ENCODE data around the gene LENEP.

LENEP gene, protein sequence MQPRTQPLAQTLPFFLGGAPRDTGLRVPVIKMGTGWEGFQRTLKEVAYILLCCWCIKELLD

DNA sequence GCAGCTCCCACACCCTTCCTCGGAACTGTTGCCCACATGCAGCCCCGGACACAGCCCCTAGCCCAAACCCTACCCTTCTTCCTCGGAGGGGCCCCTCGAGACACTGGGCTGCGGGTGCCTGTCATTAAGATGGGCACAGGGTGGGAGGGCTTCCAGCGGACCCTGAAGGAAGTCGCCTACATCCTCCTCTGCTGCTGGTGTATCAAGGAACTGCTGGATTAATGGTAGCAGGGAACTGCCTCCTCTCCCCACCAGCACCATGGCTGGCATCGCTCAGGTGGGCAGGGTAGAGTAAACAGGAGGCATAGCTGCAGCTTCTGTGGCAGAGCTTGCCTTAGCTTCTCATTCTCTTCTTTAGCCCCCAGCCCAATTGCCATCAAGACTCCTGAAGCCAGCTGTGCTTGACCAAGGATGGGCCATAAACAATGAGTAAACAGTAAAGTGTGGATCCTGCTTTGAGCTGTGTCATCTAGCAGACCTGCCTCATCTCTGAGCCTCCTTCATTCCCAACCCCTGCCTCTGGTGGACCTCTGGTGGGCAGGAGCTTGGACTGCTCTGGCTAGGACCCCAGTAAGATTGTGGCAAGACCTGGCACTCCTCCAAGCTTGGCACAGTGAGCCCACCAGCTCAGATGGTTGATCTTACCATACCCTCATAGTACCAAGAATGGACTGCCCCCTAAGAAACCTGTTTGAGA lies at the start of gene LENEP:
TSS of gene LENEP (plus strand) at position 15 of the 697 bp plus-strand sequence. CDS start at position 37, 22 bp downstream.
- FAIRE-seq (no peak), DNase-seq (ENCODE audit: insufficient read length, low spot score) (no peak)
- TF ChIP-seq POLR2A (IDR thresholded peaks at IDR 0.05; ENCODE audit: low read depth, low read length), result no peak

DNA sequence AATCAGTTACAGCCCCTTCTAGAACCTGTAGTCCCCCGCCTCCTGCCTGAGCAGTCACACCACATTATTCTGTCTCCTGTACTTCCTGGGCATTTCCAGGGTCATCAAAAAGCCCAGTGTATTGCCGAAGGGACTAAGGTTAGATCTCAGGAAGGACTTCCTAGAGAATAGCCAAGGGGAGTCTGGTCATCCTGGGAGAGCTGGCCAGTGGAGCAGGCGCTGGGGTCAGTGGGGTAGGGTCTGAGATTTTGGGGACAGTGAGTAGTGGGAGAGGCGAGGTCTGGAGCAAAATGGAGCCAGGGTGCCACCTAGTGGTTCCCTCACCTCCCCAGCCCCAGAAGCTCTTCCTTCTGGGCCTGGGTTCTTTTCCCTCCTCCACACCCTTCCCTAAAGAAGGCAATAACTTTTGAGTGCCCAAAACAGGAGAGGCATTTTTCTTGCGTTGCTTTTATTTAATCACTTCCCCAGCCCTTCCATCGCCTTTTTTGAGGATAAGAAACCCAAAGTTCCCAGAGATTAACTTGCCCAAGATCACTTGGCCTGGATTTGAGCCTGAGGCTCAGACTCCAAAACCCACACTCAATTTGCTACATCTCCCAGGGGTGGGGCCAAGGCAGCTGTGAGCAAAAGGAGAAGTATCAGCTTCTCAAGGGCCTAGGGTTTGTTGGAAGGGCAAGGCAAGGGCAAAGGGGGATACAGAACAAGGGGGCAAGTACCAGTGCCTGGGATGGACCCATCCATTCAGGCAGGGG lies 49.6 kb upstream of the LENEP start:
- FAIRE-seq, result no peak
- TF ChIP-seq POLR2A (IDR thresholded peaks at IDR 0.05; ENCODE audit: low read depth, low read length), result no peak
- no peak for DNase-seq (ENCODE audit: insufficient read length, low spot score)

DNA sequence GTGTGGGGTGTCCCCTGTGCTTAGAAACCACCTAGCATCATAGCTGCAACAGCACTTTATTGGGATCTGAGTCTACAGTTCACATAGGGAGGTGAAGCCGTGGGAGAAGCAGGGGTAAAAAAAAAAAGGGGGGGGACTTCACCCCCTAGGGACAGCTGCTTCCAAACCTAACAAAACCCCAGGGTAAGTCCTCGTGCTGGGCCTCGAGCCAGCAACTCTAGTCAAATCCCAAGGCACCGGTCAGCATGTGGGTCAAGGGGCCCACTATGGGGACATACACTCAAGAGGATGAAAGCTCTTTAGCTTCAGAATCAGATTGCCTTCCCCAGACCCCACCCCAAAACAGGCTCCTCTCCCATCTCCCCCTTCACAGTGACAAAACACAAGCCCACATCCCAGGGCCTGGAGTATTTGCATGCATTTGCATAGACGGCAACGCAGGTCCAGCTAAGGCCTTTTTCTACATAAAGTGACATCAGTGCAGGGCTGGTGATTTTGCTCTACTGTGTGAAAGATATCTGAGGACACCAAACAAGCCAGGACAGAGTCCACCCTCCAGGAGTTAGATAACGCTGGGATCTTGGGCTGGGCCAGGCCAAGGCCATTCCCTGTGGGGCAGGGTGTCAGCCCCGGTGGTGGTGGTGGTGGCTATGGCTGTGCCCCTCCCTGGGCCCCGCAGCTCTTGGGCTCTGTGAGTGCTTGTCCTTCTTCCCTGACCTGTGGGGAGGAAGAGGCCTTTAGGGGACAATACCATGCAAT lies 48.8 kb upstream of the LENEP start:
- TF ChIP-seq POLR2A (IDR thresholded peaks at IDR 0.05; ENCODE audit: low read depth, low read length), result no peak
- no peak for FAIRE-seq
- DNase-seq (ENCODE audit: insufficient read length, low spot score), result no peak

DNA sequence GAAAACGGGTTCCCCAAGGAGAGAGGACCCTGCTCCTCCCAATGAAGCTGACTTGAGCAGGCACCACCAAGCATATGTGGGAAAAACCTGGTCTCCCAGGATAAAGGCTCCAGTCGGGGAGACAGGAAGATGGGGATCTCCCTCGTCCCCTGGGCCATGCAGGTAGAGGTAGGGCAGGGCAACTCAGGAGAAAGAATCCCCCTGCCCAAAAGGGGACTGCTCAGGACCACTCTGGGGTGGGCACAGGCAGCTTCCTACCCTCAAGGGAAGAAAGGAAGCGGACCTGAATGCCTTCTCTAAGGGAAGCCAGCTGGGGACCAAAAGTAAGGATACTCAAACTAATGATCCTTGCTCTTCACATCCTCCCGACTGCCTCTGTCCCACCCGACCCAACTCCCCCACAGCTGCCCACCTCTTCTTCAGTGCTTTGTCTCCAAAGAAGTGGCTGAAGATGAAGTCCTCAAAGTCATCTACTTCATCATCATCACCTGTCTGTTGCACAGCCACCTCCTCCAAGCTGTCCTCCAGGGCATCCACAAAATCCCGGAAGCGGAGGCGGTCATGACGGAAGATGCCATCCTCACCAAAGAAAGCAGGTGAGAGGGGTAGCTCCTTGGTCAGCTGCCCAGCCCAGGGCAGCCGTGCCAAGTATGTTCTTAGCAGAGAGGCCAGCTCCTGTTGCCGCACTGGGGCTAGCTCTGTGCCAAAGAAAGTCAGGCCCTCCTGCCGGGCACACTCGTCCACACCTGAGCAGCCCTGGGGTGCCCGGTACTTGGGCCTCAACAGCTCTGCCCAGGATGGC lies 48.0 kb upstream of the LENEP start:
- TF ChIP-seq POLR2A (IDR thresholded peaks at IDR 0.05; ENCODE audit: low read depth, low read length), result no peak
- FAIRE-seq (no peak), DNase-seq (ENCODE audit: insufficient read length, low spot score) (no peak)

DNA sequence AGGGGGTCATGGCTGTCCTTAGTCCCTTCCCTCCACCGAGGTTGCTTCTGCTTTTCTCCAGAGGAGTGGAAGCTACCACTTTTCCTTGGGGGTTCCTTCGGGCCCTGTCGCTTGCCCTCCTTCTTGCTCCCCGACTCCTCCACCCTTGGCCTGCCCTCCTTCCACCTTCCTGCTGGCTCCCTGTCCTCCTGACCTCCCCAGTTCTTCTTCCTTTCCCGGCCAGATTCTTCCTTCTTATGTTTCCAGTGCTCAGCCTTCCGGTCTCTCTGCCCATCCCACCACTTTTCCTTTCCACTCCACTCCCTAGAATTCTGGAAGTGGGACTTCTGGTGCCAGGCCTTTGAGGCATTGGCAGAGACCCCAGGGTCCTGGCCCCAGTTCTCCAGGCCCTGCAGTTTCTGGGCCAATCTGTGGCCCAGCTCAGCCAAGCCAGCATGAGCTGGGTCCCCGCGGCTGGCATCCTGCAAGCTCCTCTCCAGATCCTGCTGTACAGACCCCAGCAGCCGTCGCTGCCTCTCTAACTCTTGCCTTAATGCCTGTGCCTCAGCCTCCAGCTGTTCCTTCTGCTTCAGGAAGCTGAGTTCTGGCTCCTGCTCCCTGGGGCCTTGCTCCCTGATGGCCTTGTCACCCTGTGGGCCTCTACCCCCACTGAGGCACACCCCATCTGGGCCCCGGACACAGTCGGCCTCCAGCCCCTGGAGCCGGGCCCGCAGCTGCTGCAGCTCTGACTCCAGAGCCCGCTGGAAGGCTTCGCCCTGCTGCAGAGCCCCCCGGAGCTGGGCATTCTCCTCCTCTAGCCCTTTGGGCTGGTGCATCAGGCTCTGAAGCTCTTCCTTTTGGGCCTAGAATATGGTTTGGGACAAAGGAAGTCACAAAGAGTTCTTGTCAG lies 47.2 kb upstream of the LENEP start:
- TF ChIP-seq POLR2A (IDR thresholded peaks at IDR 0.05; ENCODE audit: low read depth, low read length), result no peak
- DNase-seq (ENCODE audit: insufficient read length, low spot score) (no peak), FAIRE-seq (no peak)

DNA sequence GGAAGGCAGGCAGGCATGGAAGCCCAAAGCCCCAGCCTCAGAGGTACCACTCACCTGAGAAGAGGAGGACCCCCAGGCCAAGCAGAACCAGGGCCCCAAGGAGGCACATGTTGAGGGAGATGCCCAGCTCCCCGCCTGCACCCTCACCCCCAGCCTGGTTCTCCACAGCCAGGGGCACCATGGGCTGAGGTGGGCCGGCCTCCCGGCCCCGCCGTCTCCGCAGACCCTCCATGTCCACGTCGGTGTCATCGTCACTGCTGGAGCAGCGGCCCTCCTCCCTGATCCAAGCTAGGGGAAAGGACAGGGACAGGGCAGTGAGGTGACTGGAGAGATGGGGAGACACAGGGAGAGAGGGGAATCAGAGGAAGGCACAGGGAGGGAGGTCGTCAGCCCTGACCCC lies 45.3 kb upstream of the LENEP start:
- FAIRE-seq (no peak), DNase-seq (ENCODE audit: insufficient read length, low spot score) (no peak)
- TF ChIP-seq POLR2A (IDR thresholded peaks at IDR 0.05; ENCODE audit: low read depth, low read length), result no peak

DNA sequence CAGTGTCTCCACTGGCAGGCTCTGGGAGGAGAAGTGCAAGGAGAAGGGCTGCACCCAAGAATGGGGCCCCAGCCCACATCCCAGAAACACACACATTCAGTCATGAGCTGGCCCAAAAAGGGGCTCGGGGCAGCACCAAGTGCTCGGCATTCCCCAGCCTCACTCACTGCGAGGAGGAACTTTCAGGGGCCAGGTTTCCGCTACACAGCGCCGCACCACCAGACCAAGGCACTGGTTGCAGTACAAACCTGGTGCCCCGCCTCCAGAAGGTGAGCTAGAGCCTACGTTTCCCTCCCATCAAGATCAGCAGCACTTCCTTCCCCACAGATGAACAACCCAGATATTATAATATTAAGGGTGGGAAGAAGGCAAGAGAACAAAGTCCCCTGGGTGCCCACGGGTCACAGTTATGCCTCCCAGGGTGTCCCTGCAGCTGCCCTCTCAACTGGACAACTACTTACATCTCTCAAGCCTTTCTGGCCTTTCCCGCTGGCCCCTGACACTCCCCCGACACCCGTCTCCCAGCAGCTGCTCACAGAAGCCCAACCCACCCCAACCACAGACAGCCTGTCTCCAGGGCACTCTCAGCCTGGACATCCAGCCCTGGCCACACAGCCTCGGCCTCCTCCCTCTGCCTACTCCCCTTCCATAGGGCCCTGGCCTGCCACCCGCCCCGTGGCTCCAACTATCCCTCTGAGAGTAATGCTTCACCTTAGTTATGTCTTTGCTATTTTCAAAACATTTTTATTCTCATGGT lies 41.3 kb upstream of the LENEP start:
- TF ChIP-seq POLR2A (IDR thresholded peaks at IDR 0.05; ENCODE audit: low read depth, low read length), result no peak
- DNase-seq (ENCODE audit: insufficient read length, low spot score) (no peak), FAIRE-seq (no peak)

DNA sequence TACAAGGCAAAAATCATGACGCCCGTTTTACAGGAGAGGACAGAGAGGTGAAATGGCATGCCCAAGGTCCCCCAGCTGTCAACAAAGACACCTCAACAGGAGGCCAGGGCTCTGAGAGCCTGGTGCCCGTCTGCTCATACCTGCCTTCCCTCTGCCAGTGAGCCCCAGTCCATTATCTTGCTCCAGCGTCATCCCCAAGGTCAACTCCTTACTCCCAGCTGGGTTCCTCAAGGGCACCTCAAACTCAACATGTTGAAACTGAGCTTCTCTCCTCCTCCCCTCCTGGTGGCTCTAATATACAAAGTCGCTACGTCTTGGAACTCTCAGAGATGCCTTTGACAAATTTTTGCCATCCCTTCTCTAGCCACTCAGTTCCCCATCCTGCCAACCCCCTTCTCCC lies 40.7 kb upstream of the LENEP start:
- no peak for DNase-seq (ENCODE audit: insufficient read length, low spot score)
- FAIRE-seq, result no peak
- no peak for TF ChIP-seq POLR2A (IDR thresholded peaks at IDR 0.05; ENCODE audit: low read depth, low read length)

DNA sequence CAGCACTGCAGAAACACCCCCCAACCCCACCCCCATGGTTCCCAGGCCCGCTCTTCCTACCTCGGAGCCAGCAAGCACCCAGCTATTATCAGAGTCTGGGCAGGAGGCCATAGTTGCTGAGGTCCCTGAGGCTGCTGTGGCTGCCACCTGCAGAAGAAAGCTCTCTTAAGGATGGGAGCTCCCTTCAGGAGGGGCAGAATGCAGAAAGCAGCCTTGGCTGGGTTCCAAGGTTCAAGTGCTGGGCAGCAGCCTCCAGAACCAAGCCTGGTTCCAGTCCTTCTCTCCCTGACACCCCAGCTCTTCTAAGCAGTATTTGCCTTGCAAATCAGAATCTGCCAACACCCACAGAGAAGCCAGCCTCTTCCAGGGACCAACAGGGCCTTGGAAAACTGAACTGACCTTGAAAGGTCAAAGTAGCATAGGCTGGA lies 39.8 kb upstream of the LENEP start:
- FAIRE-seq (no peak), DNase-seq (ENCODE audit: insufficient read length, low spot score) (no peak)
- TF ChIP-seq POLR2A (IDR thresholded peaks at IDR 0.05; ENCODE audit: low read depth, low read length), result no peak

DNA sequence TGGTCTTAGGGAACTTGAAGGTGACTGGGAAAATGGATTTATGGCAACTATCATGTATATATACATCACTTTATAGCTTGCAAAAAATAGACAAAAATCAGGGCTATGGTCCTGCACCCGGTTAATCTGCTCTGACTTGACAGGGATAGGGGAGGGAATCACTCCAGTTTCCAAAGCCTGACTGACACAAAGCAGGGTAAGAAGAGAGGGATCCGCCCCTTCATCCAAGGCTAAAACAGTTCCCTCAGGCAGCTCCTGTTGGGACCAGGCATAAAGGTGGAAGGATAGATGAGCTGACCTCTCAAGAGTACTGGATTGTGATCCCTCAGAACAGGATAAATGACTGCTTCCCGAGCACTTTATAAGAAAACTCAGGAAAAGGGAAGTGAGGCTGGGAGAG lies 38.8 kb upstream of the LENEP start:
- no peak for FAIRE-seq
- no peak for DNase-seq (ENCODE audit: insufficient read length, low spot score)
- TF ChIP-seq POLR2A (IDR thresholded peaks at IDR 0.05; ENCODE audit: low read depth, low read length), result no peak

DNA sequence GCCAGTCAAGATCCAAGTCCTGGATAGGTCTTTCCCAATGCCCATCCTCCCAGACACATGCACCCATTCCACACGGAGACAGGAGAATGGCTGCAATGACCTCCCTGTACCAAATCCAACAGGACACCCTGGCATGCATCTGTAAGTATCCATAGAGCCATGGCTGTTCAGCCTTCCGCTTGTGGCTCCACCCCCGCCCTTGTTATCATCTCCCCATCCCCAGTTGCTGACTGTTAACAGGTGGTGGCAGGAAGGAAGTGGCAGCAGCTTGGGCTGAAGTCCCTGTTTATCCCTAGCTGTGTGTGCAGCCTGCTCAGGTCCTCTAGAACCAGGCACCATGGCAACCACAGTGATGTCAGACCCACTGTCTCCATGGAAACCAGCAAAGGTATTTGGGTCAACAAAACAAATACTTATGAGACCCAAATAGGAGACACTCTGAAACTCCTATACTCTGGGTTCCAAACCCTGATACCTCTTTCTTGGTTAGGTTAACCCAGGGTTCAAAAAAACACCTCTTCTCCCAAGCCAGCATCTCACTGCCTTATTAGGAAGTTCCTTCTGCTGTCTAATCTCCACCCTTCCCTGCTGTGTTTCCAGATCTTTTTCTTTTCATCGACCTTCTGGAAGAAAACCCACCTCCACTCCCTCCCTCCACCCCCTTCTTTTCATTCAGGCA lies 38.2 kb upstream of the LENEP start:
- FAIRE-seq, result no peak
- no peak for TF ChIP-seq POLR2A (IDR thresholded peaks at IDR 0.05; ENCODE audit: low read depth, low read length)
- DNase-seq (ENCODE audit: insufficient read length, low spot score), result no peak
